Activated effector memory CD4-positive, alpha-beta T cell treated with anti-CD3 and anti-CD28 coated beads, Interleukin-2, amount 50 U/mL, for 16 hours (primary cell): ENCODE data around the gene AKR1D1.
"Not testable (repeated sequence)": the region's sequence is repeated elsewhere in the genome, so short reads cannot be mapped to it uniquely, and the experiment has no call there.

ENCODE experiments used
- DNase-seq: peaks from one replicate; pipeline ENCODE4 v3.0.0-alpha.2; 2020

The AKR1D1 gene

DNA sequence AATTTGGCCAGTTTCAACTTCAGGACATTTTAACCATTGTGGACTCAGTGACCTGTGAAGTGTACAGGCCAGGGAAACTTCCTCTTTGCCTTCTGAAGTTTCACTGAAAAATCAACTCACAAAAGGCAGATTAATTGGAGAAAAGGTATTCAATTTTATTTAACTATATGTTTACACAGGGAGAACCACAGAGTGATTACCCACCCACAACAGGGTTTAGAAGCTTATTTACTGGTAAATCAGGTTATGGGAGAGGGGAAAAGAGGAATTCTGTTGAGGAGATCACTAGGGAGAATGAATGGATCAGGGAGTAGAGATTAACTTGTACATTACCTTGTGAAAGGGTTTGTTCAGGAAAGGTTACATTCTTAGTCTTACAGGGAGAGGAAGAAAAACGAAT lies 1.7 kb upstream of the AKR1D1 start:
- no peak for DNase-seq

DNA sequence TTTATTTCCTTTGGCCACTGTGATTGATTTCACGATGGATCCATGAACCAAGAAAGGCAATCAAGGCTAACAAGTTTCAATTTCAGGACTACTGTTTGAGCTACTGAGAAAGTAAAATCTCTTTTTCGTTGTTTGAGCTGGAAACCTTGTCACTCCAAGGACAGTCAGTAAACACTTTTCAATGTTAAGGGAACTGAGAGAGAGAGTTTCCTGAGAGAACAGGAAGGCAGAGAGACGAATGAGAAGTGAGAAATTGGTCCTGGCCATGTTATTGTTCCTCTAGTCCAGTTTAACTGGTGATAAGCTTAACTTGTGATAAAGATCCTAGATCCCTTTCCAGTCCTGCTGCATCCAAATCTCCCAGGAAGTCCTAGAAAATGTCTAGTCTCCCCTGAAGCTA lies 909 bp upstream of the AKR1D1 start:
- DNase-seq = no peak

DNA sequence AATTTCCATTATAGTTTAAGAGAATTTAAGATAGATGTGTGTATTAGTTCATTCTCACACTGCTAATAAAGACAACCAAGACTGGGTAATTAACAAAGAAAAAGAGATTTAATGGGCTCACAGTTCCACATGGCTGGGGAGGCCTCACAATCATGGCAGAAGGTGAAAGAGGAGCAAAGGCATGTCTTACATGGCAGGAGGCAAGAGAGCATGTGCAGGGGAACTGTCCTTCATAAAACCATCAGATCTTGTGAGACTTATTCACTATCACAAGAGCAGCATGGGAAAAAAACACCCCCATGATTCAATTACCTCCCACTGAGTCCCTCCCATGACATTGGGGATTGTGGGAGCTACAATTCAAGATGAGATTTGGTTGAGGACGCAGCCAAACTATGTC lies 473 bp upstream of the AKR1D1 start:
- DNase-seq = not testable (repeated sequence)

DNA sequence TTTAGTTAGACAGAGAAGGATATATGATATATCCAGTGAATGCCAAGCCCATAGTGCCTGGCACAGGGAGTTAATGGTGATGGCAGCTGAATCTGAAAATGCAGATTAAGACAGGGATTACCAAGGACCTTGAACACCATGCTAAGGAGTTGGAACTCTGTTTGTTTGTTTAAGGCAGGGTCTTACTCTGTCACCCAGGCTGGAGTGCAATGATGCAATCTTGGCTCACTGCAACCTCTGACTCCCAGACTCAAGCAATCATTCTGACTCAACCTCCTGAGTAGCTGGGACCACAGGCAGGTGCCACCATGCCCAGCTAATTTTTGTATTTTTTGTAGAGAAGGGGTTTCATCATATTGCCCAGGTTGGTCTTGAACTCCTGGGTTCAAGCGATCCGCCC lies 1.6 kb downstream of the AKR1D1 start:
- no peak for DNase-seq

DNA sequence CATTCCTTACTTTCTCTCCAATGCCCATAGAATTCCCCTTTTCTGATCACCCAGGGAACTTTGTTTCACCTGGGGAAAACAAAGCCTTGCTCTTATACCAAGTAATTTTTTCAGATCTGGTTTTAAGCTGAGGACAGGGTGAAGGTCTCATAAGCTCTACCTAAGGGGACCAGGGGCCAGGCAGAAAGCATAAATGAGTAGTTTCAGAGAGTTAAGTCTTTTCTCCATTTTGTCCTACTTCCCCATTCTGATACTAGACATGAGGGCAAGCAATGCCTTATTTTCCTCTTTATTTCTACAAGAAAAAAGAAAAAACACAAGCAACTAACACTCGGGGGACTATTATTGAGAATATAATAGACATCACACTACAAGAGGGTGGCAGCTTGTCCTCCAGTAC lies 2.9 kb downstream of the AKR1D1 start:
- DNase-seq = no peak

DNA sequence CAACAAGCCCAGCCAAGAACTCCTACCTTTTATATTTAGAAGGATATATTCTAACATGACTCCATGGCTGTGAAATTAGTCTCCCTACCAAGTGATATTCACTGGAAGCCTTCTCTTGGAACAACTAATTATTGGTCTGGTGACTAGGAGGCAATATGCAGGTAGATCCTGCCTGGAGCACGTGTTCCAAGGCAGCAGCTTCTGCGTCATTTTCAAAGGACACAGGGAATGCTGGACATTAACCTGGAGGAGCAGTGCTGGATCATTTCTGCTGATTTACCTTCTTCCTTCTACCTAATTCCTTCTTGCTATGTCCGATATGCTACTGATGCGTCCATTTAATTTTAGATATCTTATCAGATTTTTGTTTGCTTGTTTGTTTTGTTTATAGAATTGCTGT lies 5.6 kb downstream of the AKR1D1 start:
- no peak for DNase-seq

DNA sequence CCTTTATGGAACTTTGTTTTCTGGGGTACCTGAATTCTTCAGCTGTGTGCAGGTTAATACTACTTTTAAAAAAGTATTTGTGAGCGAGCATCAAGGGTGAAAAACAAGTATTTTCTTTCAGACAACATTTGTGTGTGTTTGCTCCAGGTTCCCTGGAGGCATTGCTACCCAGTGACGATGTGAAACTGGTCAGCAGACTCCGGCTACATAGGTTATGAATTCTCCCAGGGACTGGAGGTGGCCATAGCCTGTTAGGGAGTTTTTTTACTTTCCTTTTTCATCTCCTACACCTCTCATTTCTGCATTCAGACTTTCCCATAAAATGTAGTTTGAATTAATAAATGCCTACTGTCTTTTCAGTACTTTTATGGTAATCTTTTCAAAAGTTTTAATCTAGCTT lies 7.6 kb downstream of the AKR1D1 start:
- no peak for DNase-seq

DNA sequence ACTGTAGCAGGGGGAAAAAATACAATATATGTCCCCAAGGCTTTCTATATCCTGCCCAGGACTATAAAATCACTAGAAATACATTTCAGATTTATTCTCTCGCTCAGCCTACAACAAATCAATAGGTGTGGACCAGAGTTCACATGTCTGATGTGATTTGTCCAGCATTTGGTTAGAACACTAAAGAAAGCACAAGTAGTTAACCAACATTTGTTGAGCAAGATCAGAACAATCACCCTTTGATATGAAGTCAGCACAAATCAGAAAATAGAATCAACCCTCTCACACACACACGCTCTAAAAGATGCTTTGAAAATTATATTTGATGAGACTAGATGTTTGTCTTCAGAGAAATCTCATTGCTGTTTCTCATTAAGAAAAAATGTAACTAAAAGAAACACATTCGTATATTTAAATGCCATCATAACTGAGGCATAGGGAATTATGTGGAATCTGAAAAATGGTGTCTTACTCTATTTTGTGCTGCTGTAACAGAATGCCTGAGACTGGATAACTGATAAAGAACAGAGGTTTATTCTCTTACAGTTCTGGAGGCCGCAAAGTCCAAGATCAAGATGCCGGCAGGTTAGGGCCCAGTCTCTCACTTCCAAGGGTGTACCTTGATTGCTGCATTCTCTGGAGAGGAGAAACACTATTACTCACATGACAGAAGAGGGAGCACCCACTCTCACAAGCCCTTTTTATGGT lies 10.5 kb downstream of the AKR1D1 start:
- DNase-seq = no peak

DNA sequence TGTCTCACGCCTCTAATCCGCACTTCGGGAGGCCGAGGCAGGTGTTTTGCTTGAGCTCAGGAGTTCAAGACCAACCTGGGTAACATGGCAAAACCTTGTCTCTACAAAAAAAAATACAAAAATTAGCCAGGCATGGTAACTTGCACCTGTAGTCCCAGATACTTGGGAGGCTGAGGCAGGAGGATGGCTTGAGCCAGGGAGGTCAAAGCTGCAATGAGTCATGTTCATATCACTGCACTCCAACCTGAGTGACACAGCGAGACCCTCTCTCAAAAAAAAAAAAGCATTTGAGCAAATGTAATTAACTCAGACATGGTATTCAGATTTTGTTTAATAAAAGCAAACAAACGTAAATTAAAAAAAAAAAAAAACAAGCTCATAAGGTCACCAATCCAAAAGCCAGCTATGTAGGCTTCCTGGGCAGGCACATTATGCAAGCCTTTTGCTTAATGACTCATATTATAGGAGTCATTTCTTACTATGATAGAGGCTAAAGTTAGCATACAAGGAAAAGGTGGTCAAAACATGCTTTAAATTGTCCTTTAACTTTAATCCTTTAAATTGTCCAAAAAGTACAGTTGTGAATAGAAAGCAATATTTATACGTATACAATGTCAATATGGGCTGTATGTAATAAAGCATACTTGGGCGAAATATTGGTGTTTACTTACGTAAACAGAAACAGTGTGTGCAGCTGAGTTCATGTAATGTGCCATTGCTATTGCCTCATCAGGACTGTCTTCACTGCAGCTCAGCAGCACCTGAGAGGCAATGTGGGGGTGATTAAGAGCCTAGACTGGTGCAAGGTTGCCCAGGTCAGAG lies 13.0 kb downstream of the AKR1D1 start:
- DNase-seq = no peak

DNA sequence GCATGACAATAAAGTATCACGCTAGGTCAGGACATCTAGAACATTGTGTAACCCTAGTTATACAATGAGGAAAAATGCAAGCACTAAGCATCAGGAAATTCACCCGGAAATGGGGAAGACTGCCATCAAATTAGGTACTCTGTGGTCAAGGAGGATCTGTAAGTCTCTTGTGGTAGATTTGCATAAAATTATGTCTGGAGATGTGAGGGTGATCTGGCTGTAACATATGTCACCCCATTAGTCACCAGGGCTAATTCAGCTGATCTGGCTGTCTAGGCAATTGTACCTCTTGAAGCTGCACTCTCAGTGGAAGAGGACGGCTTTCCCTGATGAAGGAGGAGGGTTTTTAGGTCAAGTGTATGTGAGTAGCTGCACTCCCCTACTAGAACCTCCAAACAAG lies 14.8 kb downstream of the AKR1D1 start:
- DNase-seq = no peak

DNA sequence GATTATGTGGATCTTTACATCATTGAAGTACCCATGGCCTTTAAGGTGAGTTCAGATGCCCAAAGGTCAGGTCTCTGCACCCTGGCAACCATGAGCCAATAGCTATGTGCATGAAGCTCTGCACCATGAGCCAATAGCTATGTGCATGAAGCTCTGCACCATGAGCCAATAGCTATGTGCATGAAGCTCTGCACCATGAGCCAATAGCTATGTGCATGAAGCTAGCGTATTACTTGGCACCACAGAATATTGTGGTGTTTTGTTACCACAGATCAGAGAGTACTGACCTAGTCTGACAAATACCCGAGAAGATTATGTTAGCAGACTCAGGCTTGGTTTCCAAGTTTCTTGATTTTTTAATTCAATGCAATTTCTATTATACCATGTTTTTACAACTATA lies 15.6 kb downstream of the AKR1D1 start:
- DNase-seq = not testable (repeated sequence)

DNA sequence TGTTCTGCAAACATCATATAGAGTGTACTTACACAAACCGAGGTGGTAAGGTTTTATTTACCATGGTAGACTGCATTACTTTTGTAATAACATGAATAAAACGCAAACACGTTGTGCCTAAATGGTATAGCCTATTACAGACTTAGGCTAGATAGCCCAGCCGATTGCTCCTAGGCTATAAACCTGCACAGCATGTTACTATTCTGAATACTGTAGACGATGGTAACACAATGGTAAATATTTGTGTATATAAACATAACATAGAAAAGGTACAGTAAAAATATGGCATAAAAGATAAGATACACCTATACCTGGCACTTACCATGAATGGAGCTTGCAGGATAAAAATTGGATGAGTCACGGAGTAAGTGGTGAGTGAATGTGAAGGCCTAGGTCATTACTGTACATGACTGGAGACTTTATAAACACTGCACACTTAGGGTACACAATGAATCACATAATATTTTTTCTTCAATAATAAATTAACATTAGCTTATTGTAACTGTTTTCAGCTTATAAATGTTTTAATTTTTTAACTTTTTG lies 16.3 kb downstream of the AKR1D1 start:
- no peak for DNase-seq

DNA sequence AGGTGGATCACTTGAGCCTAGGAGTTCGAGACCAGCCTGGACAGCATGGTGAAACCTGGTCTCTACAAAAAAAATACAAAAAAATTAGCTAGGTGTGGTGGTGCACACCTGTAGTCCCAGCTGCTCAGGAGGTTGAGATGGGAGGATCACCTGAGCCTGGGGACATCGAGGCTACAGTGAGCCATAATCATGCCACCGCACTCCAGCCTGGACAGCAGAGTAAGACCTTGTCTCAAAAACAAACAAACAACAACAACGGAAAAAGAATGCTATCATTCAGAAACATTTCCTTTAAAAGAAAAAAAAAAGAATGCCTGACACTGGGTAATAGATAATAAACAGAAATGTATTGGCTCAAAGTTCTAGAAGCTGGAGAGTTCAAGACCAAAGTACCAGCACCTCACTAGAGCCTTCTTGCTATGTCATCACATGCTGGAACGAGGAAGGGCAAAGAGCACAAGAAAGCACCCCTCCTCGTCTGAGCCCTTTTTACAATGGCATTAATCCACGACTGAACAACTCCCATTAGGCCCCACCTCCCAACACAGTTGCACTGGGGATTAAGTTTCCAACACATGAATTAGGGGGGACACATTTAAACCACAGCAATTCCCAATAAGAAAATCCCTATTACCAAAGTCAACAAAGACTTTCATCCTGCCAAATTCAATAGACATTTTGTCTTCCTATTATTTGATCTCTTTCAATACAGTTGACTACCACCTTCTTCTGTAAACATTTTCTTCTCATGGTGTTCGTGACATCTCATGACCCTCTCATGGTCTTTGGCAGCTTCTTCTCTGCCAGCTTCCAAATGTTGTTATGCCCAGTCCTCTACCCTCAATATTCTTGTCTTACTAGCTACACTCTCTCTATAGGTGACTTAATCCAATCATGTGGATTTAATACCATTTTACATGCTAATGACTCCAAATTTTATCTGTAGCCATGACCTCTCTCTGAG lies 20.0 kb downstream of the AKR1D1 start:
- no peak for DNase-seq

DNA sequence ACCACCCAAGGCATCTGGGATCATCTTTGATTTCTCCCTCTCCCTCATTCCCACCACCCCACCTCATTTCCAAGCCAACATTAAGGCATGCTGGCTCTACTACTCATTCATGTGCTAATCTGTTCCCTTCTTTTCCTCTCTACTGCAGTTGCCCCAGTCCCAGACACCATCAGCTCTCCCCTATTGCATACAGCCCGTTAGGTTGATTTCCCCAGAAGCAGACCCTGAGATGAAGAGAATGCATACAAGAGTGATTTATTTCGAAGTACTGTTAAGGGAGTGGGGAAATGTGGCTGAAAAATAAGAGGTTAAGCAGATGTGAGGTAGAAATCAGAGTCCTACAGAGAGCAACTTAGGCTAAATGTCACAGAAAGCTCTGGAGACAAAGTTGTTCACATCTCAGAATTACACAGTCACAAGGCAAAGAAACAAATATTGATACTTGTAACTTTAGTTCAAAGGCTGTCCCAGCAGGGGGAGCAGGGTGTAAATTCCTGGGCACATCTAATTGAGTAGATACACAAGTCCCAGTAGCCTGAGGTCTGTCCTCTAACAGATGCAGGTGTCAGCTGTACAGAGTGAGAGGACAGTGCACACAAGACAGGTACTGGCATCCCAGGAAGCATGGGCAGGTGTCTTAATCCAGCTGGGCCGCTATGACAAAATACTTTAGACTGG lies 20.9 kb downstream of the AKR1D1 start:
- no peak for DNase-seq

DNA sequence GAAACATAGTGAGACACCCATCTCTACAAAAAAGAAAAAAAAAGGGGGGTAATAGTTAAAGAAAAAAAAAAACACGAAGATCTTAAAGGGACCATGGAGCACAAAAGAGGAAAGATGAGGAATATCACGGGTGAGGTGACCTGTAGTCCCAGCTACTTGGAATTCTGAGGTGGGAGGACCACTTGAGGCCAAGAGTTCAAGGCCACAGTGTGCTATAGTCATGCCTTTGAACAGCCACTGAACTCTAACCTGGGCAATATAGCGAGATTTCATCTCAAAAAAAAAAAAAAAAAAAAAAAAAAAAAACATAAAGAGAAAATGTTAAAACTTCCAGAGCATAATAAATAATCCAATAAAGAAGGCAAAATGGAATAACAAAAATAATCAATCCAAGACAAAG lies 23.6 kb downstream of the AKR1D1 start:
- DNase-seq = no peak

DNA sequence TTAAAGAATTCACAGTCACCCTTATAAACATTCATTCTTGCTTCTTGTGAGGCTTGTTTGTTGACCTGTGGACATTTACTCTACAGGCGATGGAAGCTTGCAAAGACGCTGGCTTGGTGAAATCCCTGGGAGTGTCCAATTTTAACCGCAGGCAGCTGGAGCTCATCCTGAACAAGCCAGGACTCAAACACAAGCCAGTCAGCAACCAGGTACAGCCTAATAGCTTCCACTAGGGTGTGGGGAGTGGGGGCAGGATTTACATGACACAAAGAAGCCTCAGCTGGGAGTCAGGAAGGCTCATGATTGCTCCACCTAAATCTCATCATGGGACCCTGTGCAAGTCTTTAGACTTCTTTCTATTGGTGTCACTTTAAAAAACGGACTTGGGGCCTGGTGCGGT lies 29.0 kb downstream of the AKR1D1 start:
- DNase-seq = no peak

DNA sequence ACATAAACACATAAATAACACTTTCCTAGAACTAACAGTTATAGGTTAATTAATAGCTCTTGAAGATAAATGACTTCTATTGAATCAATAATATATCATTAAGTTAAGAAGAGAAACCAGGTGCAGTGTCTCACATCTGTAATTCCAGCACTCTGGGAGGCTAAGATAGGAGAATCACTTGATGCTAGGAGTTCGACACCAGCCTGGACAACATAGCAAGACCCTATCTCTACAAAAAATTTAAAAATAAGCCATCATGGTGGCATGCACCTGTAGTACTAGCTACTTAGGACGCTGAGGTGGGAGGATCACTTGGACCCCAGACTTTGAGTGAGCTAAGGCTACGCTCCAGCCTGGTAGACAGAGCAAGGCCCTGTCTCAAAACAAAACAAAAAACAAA lies 38.8 kb downstream of the AKR1D1 start:
- DNase-seq = no peak

DNA sequence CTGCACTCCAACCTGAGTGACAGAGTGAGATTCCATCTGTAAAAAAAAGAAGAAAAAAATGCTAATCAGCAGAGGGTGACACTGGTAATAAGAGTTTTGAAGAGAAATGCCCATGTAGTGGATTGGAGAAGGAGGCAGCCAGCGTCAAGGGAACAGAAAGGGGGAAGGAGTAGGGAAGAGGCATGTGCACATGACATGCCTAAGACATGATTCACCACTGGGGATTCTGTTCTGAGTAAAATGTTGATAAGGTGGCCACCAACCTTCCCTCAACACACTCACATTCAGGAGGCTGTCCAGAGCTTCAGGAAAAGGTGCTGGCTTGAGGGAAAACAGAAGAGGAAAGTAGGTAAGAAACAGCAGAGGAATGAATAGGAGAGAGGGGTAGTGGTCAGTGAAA lies 39.9 kb downstream of the AKR1D1 start:
- no peak for DNase-seq

DNA sequence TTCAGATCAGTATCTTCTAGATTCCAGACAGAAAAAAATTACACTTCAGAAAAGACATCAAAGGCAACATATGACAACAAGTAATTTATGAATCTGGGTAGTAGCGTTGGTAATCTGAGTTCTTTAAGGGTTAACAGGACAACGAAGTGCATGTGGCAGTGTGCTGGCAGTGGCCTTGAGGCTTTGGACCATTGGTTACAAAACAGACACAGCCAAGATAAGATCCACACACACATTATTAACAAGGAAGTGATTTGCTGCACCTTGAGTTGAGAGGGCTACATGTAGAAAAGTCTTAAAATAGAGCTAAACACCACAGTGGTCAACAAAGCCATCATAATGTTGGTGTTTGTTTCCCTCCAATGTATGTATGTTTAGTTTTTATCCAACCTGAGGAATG lies 40.6 kb downstream of the AKR1D1 start:
- no peak for DNase-seq

DNA sequence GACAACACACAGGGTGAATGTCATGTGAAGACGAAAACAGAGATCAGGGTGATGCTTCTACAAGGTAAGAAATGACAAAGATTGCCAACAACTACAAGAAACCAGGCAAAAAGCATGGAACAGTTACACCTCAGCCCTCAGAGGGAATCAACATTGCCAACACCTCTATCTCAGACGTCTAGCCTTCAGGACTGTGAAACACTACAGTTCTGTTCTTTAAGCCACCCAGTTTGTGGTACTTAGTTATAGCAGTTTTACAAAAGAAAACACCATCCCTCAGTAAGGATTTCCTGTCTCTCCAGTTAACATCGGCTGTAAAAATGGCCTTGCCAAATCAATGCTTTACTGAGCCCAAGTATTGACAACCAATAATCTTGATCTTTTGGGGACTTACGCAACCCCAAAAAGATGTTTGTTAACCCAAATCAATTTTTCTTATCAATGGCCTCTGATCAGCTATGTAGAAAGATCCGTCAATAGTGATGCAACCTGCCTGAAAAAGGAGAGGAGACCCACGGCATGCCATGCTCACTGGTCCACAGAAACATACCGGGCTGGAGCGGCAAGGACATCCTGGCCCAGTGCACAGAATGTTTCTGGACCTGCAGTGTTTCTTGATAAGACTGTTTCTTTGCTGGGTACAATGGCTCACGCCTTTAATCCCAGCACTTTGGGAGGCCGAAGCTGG lies 44.0 kb downstream of the AKR1D1 start:
- no peak for DNase-seq

DNA sequence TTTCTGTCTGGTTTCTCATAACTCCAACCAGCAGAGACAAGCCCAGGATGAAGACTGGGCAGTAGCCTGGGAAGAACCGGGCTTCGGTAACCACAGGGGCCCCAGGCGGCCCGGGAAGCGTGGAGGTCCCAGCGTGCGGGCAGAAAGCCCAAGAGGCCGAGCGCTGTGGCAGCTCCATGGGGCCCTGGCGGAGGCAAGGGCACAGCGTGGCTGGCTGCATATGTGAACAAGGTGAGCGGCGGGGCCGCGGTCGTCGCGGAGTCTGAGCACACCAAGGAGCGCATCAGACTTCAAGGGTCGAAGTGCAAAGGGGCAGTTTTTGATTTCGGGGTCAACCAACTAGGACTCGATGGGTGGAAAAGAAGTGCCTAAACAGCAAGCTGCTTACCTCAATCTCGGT lies 45.9 kb downstream of the AKR1D1 start:
- no peak for DNase-seq

DNA sequence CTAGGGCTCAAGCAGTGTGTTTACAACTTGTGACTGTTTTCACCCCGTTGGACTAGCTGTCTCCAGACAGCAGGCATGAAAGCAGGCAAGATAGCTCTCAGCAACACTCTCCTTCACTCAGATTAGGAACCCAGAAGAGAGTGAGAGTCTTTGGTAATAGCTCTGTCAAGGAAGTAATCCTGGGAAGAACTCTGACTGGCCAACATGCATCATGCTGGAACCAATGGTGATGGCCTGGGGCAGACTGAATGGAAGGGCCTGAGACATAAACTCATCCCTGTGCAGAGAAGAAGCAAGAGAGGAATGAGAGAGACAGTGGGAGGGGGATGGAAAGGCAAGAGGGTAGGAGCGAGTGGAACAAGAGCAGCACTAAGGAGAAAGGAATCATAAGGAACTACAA lies 48.9 kb downstream of the AKR1D1 start:
- DNase-seq = no peak
